GM19455 (cell line): Measurements from ENCODE around the gene BMF.

Experiments used
- ATAC-seq: cut with Tn5 transposase; IDR thresholded peaks from one replicate; pipeline ENCODE4 v1.9.1; 2021; ENCODE audit not compliant: unreplicated experiment

BMF gene

GRCh38 chr15:40050788-40051470 is 57.8 kb downstream of the BMF start:
- no peak for ATAC-seq

GRCh38 chr15:40048926-40049475 is 59.7 kb downstream of the BMF start:
- ATAC-seq, result no peak

GRCh38 chr15:40048211-40048792 is 60.4 kb downstream of the BMF start:
- no peak for ATAC-seq

- peak; percentile 45 for ATAC-seq
Observed at GRCh38 chr15:40047415-40048210, 61.1 kb downstream of the BMF start.

- ATAC-seq, result no peak
Observed at GRCh38 chr15:40046721-40047414, 61.8 kb downstream of the BMF start.

- no peak for ATAC-seq
Observed at GRCh38 chr15:40045572-40046217, 63.0 kb downstream of the BMF start.

- ATAC-seq, result peak; percentile 69
Observed at GRCh38 chr15:40044717-40045571, 63.7 kb downstream of the BMF start.

- no peak for ATAC-seq
Observed at GRCh38 chr15:40043927-40044716, 64.6 kb downstream of the BMF start.

GRCh38 chr15:40042791-40043320 is 65.8 kb downstream of the BMF start:
- no peak for ATAC-seq

GRCh38 chr15:40040770-40041169 is 67.9 kb downstream of the BMF start:
- ATAC-seq, result no peak

GRCh38 chr15:40040293-40040635 is 68.4 kb downstream of the BMF start:
- no peak for ATAC-seq

- ATAC-seq, result peak; percentile 93
Observed at GRCh38 chr15:40038638-40039543, 69.8 kb downstream of the BMF start, which contains the start of gene SRP14. TSS of gene SRP14 (minus strand) at chr15:40039181. CDS start at chr15:40039116, 65 bp downstream.

GRCh38 chr15:40038275-40038637 is 70.4 kb downstream of the BMF start:
- no peak for ATAC-seq
